NCI-H146 treated with DMSO at 0.1 percent for 48 hours (cell line): ENCODE data around the gene INF2.

Experiments used
- DNase-seq: peaks from one replicate; lab custom pipeline; 2025; ENCODE audit not compliant: unreplicated experiment; lab: John Stamatoyannopoulos, UW

Gene INF2

GRCh38 chr14:104687601-104688504 lies 1.6 kb upstream of the INF2 start:
- peak; percentile 59 for DNase-seq

- no peak for DNase-seq
Observed at GRCh38 chr14:104688505-104689108, 811 bp upstream of the INF2 start.

DNA sequence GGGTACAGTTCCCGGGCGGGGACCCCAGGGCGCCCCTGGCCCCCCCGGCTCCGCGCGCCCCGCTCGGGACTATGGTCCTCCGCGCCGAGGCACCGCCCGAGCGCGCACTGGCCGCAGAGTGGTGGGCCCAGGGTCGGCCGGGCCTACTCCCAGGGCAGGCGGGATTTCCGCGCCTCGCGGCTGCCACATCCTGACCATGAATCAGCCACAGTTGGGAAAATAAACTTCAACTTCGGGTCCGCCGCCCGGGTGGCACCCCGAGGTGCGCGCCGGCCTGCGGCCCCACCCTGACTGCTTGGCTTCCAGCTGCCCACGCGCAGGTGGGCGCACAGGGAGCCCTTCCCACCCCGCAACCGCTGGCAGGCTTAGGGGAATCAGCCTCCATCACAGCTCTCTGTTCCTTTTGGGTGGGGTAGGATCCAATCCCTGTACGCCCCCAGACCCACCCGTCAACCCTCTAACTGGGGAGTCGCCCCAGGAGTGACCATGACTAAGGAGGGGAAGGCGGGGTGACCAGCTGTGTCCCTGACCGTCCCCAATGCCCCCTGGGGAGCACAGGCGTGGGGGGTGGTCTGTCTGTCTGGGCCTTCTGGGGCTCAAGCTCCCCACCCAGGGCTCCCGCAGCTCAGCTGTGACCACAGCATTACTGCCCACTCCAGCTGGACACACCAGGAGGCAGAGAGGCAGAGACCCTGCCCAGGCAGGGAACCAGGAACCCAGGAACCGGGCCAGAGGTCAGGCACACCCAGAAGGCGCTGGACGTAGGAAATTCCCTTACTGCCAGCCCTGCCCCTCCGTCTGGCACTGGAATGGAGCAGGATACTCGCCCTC lies 678 bp downstream of the INF2 start:
- no peak for DNase-seq

DNA sequence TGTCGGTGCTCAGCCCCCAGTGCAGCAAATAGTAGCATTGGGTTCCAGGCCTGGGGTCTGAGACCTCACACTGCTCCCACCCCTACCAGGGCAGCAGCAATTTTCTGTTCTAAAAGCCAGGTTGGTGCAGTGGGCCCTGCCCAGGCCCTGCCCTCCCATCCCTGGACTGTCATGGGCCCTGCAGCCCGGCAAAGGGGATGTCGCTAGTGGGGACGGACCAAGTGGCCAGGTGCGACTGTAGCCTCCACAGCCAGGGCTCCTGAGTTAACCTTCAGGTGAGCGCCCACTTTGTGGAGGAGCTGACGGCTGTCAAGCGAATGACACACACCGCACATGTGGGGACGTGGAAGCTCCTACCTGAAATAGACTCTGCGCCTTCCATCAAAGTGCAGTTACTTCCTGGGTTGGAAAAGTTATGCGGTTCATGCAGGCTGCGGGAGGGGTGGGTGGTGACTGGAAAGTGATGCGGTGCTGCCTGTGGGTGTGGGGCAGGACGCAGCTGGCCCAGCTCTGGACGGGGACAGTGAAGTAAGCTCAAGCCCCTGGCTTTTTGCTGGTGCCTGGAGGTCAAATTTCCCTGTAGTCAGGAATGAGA lies 1.5 kb downstream of the INF2 start:
- no peak for DNase-seq

DNA sequence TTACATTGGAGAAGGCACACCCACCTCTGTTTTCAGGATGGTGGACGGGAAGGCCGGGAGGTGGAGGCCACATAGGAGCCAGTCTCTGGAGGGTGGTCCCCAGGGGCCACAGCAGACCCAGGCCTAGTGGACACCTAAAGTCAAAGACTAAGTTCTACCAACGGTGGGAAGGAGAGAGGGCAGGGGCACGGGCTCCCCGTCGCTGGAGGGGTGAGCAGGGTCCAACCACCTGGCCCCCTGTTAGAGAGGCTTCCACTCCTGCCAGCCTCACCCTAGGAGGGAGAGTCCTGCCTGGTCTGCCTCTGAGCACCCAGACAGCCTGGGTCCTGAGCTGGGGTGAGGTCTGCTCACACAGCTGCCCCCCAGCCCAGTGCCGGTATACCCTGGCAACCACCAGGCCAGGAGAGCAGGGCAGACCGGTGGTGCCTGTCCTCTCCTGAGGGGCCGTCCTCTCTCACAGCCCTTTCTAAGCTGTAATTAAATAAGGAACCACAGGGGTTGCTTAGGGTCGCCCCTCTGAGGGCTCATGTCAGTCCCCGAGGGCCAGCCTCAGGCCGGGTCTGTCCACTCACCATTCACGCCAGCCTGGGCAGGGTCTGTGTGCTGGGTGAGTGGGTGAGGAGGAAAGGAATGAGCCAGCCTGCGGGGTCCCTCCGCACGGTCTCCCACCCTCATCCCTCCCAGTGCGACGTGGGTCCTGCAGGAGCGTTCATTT lies 2.3 kb downstream of the INF2 start:
- no peak for DNase-seq

DNA sequence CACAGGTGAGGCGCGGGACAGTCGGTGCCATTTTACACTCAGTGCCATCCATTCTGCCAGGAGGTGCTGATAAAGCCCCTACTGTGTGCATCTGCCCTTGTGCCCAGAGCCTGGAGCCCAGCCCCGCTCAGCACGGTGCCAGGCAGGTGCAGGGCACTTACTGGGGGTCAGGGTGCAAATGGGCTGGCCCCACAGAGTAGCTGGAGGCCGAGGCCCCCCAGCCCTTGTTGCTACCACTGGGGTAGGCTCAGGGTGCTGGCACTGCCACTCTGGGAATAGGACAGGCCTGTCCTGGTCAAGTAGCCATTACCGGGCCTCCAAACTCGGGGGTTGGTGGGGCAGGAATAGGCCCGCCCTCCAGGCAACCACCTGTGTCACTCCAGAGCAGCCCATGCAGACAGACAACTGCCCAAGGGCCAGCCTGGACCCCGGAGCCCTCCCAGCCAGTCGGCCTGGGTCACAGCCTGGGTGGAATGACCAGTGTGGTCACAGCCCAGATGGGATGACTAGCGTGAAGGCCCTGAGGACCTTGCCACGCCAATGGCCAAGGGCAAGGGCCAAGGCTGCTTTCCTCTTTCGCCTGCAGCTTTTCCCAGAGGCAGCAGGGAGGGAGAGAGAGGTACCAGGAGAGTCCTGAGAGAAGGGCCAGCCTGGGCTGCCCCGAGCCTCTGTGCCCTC lies 3.0 kb downstream of the INF2 start:
- no peak for DNase-seq

GRCh38 chr14:104692939-104693315 lies 3.5 kb downstream of the INF2 start:
- DNase-seq: no peak

DNA sequence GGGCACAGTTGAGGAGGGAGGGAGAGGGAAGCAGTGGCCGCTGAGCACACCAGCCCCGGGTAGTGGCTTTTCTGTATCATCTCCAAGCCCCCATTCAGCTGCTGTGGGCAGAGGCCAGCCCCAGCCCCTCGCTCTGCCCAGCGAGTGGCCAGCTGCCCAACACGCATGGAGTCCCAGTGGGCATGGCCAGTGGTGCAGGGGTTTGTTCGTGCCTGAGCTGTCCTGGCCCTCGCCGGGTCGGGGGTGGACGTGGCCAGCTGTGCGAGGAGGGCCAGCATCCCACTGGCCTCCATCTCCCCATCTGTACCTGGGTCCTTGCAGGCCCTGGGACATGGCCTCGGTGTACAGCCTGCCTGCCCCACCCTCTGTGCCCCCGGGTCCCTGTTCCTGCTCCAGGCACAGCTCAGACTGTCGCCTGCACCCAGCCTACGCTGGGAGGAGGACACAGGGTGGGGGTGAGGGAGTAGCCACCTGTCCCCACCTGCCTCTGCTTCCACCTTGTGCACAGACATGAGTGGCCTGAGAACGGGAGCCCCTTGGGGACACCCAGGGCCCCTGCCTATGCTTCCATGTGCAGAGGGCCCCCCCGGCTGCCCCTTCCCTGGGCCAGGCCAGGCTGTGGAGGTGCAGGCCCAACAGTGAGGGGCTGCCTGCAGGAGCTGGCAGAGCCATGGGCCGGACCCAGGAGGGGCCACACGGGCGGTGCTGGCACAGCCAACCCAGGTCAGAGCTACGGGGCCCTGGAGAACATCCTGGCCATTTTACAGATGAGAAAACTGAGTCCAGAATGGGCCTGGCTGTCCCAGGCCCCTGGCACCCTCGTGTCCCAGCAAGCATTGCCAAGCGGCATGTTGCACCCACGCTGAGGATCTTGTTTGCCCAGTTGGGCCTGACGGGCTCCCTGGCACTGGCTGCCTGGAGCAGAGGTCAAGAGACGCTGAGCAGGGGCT lies 4.3 kb downstream of the INF2 start:
- no peak for DNase-seq

DNA sequence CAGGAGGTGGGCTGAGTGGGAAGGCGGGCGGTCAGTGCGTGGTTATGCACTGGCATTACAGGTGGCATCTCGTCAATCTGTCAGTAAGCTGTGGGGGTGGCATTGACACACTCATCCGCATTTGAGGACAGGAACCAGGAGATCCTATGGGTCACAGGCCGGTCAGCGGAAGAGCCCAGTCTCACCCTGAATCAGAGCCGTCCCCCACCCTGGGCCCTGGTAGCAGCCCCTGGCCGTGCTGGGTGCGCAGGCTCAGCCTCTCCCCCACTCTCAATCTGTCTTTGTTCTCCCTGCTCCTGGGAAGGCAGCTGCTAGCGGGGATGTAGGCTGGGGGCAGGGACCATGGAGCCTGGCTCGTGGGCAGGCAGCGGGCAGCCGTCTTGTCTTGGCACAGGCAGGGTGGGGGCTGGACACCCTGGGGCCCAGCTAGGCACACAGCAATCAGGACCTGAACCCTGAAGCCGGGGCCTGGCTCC lies 5.1 kb downstream of the INF2 start:
- no peak for DNase-seq

GRCh38 chr14:104694991-104695659 lies 5.7 kb downstream of the INF2 start:
- peak; percentile 17 for DNase-seq

GRCh38 chr14:104695660-104696000 lies 6.2 kb downstream of the INF2 start:
- DNase-seq: no peak

DNA sequence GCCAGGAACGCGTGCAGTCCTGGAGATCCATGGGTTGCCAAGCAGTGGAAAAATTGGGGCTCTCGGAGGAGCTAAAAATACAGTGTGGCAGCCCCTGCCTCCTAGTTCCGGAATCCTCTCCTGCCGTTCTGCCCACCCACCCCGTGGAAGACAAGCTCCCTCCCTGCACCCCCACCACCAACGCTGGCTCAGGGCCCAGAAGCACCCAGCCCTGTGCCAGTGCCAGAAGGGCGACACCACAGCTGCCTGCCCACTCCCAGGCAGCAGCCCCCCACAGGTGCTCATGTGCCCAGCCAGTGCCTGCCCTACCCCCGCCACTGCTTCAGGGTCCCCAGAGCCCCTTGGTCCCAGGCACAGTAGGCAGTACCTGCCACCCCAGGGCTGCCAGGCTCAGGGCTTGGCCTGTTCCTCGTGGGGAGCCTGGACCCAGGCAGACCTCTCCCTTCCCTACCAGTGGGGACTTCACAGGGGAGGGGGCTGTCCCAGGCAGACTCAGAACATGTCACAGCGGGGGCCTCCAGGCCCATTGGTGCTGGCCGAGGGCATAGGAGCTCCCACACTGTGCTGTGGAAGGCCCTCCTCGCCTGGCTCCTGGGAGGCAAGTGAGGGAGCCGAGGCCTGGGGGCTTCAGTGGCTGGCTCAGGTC lies 7.4 kb downstream of the INF2 start:
- DNase-seq: no peak

- DNase-seq: no peak
Observed at GRCh38 chr14:104697317-104697703, 7.9 kb downstream of the INF2 start.

DNA sequence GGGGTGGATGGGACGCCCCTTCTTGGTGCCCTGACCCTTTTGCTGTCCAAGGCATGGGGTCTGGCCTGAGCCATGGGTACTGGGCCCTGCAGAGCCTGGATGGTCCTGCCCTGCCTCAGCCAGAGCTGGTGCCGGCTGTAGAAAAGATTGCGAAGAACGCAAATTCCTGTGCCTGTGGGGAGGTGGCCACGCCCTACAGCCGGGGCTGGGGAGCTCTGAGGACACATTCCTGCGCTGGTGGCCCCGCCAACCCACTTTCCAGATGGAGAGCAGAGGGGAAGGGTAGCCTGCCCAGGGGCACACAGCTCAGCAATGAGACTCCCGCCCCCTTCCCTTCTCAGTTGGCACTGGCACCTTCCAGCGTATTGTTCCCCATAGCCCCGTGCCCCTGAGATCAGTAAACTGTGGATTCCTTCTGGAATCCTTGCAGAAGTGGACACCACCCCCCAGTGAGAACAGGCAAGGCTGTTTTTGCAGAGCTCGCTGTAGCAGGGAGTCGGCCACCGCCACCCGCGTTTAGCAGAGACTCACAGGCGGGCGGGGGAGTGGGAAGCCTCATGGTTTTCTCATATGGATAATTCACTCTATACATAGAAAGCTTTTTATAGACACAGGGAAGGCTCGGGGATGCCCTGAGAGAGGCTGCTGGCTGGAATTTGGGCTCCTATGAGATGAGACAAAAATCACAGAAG lies 8.6 kb downstream of the INF2 start:
- no peak for DNase-seq

GRCh38 chr14:104698688-104699425 lies 9.4 kb downstream of the INF2 start:
- DNase-seq: no peak

GRCh38 chr14:104699426-104699748 lies 10.0 kb downstream of the INF2 start:
- no peak for DNase-seq

DNA sequence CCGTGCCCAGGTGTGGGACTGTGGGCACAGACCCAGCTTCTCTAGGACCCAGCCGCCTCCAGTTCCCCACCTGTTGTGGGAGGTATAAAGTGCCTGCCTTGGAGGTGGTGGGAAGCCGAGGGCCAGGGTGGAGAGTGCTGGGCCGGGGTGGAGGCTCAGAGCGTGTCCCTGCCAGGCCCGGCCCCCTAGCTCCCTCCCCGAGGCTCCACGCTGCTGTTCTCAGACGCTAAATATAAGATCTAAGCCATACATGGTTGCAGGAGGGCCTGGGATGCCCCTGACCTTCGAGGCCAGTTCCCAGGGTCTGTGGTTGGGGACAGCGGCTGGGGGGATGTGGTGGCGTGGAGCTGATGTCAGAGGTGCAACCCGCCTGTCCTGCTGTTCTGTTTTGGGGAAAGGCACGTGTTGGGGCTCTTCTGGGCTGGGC lies 10.8 kb downstream of the INF2 start:
- no peak for DNase-seq
